Activated T-cell treated with anti-CD3 and anti-CD28 coated beads for 4 hours (primary cell): ENCODE measurements around the gene IRGC.
"Not testable (repeated sequence)": the region's sequence is repeated elsewhere in the genome, so short reads cannot be mapped to it uniquely, and the experiment has no call there.

Experiments
- DNase-seq: peaks from one replicate; pipeline ENCODE4 v3.0.0-alpha.2; 2020

IRGC gene

DNA sequence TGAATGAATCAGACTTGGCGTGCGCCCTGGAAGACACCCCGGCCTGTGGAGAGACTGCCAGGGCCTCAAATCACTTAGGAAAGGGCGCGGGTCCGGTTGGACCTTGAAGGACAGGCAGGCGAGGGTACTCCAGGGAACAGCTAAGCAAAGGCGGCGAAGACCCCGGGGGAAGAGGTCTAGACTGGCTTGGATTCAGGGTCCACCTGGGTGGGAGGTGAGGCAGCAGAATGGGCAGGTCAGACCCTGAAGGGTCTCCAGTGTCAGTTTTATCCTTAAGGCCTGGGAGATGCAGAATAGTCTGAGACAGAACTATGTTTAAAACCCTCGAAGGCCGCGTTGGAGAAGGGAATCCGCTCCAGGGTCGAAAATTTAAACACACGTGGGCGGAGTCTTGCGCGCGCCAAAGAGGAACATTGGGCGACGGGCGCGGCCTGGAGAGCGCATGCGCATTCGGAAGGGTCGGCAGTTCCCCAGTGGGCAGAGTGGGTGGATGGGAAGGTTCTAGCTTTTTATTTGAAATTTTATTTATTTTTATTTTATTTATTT, 39.5 kb downstream of the IRGC start:
- DNase-seq = peak; percentile 68

DNA sequence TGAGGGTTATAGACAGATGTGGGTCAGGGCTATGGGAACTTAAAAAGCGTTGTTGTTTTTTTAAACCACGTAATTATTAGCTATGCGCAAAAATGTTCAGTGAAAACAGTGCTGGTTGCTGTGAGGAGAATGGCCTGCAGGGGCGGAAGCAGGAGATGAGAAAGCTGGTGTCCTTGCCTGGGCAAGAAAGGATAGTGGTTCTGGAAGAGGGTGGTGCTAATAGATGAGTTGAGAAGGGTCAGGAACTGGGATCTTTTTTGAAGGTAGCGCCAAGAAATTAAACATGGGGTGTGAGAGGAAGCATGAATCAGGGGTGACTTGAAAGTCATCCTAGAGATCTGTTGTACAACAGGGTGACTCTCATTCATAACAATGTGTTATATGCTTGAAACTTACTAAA, 43.6 kb downstream of the IRGC start:
- DNase-seq = no peak

DNA sequence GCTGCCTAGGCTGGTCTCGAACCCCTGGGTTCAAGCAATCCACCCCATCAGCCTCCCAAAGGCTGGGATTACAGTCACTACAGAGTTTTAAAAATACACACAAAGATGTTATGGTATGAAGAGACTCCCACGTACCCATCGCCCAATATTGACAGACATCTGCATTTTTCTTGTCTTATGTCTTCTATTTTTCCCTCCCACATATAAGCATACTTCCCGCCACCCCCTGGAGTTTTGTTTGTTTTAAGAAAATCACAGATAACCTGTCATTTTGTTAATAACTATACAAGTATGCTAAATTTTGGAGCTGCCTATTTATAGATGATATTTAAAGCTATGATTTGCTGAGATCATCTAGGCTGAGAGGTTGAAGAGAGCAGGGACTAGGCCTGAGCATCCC, 45.1 kb downstream of the IRGC start:
- no peak for DNase-seq

DNA sequence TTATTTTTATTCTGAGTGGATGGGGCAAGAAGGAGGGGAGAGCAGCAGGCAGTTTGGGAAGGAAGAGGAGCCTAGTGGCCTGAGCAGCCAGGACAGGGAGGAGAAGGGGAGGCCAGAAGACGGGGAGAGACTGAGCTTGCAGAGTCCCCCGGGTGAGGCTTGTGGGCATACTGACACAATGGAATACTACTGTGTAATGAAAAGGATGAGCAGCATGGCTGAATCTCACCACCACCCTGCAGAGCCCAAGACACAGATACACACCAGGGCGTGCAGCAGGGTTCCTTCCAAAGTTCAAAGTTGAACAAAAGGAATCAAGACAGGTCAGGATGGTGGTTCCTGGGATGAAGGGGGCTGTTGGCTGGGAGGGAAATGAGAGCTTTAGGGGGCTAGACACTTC, 46.9 kb downstream of the IRGC start:
- DNase-seq = no peak

DNA sequence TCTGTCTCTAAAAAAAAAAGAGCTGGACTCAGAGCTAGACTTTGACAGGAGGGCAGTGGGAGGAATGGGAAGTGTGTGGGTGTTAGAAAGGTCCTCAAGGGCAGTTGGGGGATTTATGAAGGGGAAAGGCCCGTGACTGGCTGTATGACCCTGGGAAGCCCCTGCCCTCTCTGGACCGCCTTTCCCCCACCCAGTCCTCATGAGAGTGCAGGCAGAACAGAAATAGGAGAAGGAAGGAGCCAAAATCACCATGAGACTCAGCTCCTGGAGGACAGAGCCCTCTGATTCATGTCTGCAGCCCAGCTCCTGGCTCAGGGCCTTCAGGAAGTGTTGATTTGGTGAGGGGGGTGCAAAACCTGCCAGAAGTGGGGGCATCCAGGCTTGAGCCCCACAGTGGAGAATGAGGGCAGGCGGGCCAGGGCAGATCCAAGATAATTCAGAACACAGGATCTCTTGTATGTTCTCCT, 47.6 kb downstream of the IRGC start:
- DNase-seq = no peak

DNA sequence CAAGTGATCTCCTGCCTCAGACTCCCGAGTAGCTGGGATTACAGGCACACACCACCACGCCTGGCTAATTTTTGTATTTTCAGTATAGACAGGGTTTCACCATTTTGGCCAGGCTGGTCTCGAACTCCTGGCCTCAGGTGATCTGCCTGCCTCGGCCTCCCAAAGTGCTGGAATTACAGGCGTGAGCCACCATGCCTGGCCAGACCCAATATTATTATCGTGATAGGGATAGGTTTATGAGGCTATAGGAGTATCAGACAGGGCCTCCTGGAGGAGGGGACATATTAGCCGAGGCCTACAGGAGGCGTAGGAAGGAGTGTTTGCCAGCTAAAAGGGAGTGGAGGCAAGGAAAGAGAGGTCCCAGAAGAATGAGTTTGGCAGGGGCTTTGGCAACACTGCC, 48.8 kb downstream of the IRGC start:
- not testable (repeated sequence) for DNase-seq

DNA sequence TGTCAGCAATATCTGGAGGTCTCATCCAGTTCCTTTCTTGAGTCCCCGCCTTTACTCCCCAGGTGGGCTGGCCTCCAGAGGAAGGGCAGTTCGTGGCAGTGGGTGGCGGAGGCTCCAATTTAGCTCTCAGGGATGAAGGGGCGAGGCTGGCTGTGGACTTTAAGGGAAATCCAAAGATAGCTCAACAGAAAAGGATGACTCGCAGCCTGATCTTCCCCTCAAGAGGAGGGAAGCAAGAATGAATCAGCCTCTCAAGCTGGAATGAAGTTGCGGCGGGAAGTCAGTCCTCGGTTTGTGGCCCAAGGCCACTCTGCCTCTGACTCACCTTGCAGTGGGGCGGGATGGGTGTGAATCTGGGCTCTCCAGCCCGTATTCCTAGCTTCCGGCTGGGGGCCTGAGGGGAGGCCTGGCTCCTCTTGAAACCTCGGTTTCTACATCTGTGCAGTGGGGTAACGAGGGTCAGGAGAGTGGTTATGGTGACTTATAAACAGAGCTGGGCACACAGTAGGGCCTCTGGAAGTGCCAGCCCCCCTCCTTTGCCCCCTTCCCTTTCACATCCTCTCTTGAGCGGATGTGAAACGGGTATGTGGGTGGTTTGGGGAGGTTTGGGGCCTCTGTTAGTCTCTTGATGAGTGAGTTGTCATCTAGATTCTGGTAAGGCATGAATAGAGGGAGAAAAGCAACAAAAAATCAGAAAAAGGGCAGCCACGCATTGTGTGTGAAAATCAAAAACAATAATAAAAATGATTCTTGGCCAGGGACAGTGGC, 49.4 kb downstream of the IRGC start:
- peak; percentile 64 for DNase-seq

DNA sequence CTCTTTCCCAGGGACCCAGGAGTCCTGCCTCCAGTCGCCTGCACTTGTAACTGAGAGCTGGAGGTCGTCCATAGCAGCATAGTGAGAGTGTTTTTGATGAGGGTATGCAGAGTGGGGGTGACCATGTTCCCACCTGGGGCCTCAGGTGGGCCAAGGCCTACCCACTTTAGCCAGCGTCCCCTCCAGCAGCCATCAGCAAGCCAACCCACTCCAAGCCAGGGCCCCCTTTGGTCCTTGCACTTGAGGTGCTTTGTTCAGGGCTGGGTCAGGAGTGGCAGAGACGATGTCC, 50.8 kb downstream of the IRGC start:
- DNase-seq = no peak

DNA sequence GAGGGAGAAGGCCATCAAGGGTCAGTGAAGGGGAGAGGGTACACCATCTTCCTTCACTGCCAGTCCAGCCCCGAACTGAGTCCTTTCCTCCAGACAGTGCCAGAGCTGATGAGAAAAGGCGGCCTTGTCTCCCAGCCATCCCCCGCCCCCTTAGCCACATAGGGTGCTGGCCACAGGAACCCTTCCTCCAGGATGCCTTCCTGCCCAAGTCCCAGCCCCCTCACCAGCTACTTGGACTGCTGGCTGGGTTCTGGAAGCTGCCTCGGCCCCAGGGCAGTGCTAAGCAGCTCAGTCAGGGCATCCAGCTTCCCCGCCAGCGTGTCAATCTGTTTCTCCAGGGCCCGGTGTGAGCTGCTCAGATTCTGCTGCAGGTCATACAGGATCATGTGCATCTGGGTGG, 51.4 kb downstream of the IRGC start:
- DNase-seq = no peak

DNA sequence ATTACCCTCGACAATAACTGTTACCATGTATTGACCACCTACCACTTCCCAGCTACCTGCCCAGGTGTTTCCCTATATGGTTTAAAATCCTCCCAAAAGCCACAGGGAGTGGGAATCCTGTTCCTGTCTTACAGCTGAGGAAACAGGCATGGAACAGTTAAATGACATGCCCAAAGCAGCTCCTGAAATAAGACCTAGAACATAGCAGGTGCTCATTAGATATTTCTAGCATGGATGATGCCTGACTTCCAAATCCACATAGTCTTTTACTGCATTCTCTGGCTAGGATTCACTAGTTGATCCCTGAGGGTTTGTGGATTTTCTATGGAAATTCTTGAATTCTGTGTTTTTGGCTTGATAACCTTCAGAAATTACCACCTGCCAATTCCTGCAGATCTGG, 51.9 kb downstream of the IRGC start:
- no peak for DNase-seq

DNA sequence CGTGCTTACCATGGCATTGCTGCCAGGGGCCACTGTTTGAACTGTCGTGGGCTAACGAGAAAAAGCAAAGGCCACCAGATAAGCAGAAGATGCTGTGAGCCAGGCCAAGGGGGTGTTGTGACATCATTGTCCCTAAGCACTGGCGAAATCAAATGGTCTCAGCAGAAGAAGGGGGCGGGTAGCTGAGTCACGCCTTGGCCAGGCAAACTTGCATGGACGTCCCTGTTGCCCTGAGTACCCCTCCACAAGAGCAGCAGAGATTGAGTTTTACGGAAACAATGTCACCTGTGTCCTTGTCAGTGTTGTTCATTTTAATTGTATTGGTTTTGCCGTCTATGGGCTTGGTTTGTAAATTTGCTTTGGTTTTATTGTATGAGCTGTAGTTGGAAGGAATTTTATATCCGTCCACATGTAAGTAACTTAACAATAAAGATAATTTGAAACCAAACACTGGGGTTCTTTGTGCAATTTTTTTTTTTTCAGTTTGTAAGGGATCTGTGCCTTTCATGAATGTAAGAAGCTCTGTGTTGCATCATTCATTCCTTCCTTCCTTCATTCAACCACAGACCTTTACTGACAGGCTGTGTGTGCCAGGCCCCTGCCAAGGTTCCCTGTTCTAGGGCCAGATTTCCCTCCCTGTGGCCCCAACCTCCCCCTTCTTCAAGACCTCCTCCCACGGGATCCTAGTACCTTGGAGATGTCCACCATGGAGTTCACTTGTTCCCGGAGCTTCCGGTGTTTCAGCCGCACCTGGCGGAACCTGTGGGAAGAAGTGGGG, 52.6 kb downstream of the IRGC start:
- no peak for DNase-seq

DNA sequence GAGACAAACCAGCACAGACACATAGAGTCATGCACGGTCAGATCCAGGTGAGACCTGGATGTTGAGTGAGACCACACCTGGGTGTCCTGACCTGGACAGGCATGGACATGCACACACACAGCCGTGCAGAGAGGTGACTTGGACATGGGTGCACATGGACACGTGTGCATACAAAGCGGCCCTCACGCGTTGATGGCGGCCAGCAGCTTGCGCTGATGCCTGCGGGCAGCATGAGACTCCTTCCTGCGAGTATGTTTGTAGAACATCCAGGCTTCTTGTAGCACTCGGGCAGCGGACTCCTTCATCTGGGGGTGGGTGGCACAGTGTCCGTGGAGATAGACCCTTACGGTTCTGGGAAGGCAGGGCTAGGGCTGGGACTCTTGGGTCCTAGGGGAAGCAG, 53.4 kb downstream of the IRGC start:
- no peak for DNase-seq
